K562 treated with DMSO at 1 percent for 12 hours (cell line): Measurements from ENCODE around the gene MCFD2. TPM values are rescaled to one million over a fixed set of nuclear protein-coding genes. Genes with fewer than 3 reads are reported as not detected.

Experiments used
- total RNA-seq: library from RNA; unstranded; fragments of 300-600 nt; gene quantifications from 2 replicates; pipeline ENCODE4 v1.2.3, GENCODE V29; 2022; ENCODE audit not compliant: insufficient read depth

MCFD2 gene
- 51.2 and 140 TPM in 2 replicates for total RNA-seq

DNA sequence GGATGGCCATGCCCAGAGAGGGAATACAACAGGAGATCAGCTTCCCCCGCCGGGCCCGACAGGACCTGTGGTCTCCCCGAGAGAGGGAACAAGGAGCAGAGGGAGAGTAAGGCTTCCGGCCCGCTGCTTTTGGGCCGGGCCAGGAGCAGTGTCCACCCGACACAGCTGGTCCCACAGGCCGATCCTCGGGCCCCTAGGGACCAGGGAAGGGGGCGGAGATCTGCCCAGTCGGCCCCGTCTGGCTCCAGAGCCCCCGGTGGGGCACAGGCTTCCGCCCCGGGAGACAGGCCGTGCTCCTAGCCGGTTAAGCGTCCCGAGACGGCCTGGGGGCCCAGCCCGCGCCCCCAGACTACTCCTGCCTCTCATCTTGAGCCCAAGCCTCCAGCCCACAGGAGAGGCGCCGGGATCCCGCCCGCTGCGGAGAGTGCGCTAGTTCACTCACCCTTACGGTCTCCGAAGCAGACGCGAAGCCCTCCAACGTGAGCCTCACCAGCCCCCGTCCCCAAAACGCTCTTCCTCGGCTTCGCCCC lies at the start of gene MCFD2:
TSS of gene MCFD2 (minus strand) at position 526 of the 530 bp plus-strand sequence. CDS start 6,635 bp downstream, outside the sequence.

Other genes with a start within 250 kb of the MCFD2 start
- gene SOCS5, start 216.5 kb downstream of the MCFD2 start, total RNA-seq, result 2.0 and 7.4 TPM in 2 replicates
- gene TTC7A, start 25.4 kb upstream of the MCFD2 start, total RNA-seq, result 12.9 and 28.9 TPM in 2 replicates
- gene STPG4, start 239.5 kb upstream of the MCFD2 start, total RNA-seq, result not detected in 2 replicates